Common myeloid progenitor, CD34-positive (primary cell): ENCODE measurements around the gene UNC13A.

Source experiments
- CTCF ChIA-PET: fragments of 350-600 bp; sonication (Branson Sonifier 250); formaldehyde crosslinking; loops from one replicate; lab custom pipeline; 2021; ENCODE audit warnings: antibody characterized with exemption; lab: Charles Lee
- POLR2A ChIA-PET: fragments of 350-600 bp; sonication (Branson Sonifier 250); formaldehyde crosslinking; loops from one replicate; lab custom pipeline; 2021; ENCODE audit warnings: antibody characterized with exemption; lab: Charles Lee
- DNase-seq, 3 donors: peaks; one replicate each; pipeline versions ENCODE4 v3.0.0 to v3.0.0-alpha.2; 2013
- H3K27ac ChIP-seq, 2 experiments: 1 replicate in 1 of 2; 2 replicates in 1 of 2; pipeline ENCODE4 v1.7.0; 2013; ENCODE audit warnings: inconsistent platforms in 2 of 2, low read length in 2 of 2, mild to moderate bottlenecking in 2 of 2, low read depth in 1 of 2, moderate library complexity in 1 of 2; ENCODE audit not compliant: severe bottlenecking in 2 of 2, insufficient read depth in 1 of 2, poor library complexity in 1 of 2
- H3K27me3 ChIP-seq, 5 experiments: replicated peaks in 2 of 5; 1 replicate in 3 of 5; 2 replicates in 2 of 5; pipeline versions ENCODE4 v1.6.1 to v1.7.0; 2013; ENCODE audit warnings: low read length in 4 of 5, mild to moderate bottlenecking in 2 of 5, moderate library complexity in 2 of 5, inconsistent platforms in 1 of 5; ENCODE audit not compliant: insufficient read depth in 5 of 5, control insufficient read depth in 4 of 5
- H3K36me3 ChIP-seq, 4 experiments: 1 replicate in 2 of 4; 2 replicates in 2 of 4; pipeline versions ENCODE4 v1.6.1 to v1.7.0; 2013; ENCODE audit warnings: low read length in 3 of 4, control low read depth in 1 of 4, mild to moderate bottlenecking in 1 of 4; ENCODE audit not compliant: control insufficient read depth in 4 of 4, insufficient read depth in 4 of 4
- H3K4me1 ChIP-seq, 4 experiments: 1 replicate in 3 of 4; 2 replicates in 1 of 4; pipeline versions ENCODE4 v1.6.1 to v1.7.1; 2013; ENCODE audit warnings: low read length in 3 of 4, mild to moderate bottlenecking in 3 of 4, control low read depth in 1 of 4, inconsistent platforms in 1 of 4, moderate library complexity in 1 of 4; ENCODE audit not compliant: control insufficient read depth in 4 of 4, insufficient read depth in 4 of 4; ENCODE audit errors: control extremely low read depth in 1 of 4
- H3K4me3 ChIP-seq, 7 experiments: 1 replicate in 4 of 7; 2 replicates in 3 of 7; pipeline versions ENCODE4 v1.5.1 to v1.7.0; 2013; ENCODE audit warnings: mild to moderate bottlenecking in 7 of 7, low read length in 6 of 7, moderate library complexity in 6 of 7, inconsistent platforms in 2 of 7, low read depth in 2 of 7, control low read depth in 1 of 7; ENCODE audit not compliant: insufficient read depth in 4 of 7, control insufficient read depth in 1 of 7; ENCODE audit errors: extremely low read depth in 1 of 7
- H3K9me3 ChIP-seq, 5 experiments: 1 replicate in 4 of 5; 2 replicates in 1 of 5; pipeline versions ENCODE4 v1.6.1 to v1.7.1; 2013; ENCODE audit warnings: low read length in 4 of 5, mild to moderate bottlenecking in 2 of 5, inconsistent platforms in 1 of 5, low read depth in 1 of 5, moderate library complexity in 1 of 5; ENCODE audit not compliant: control insufficient read depth in 4 of 5, insufficient read depth in 2 of 5; ENCODE audit errors: control extremely low read depth in 1 of 5
- WGBS: methylation state at CpG from one replicate; pipeline ENCODE4 v1.1.5; 2013; ENCODE audit not compliant: insufficient coverage; 5-methylcytosine and 5-hydroxymethylcytosine counted together

UNC13A gene

GRCh38 chr19:17632577-17632976 lies 55.6 kb downstream of the UNC13A start:
- 94% methylated on average over 9 of the region's 9 CpGs for WGBS
- Histone ChIP-seq H3K27me3 (peaks cover 0 to 1% (median 0%) of the 10 kb centered on the region in 5 experiments), H3K4me3 (no peak overlapping the region), H3K4me1 (no peaks in the 10 kb centered on the region), H3K27ac (no peak overlapping the region), H3K36me3 (no peaks in the 10 kb centered on the region), H3K9me3 (no peaks in the 10 kb centered on the region)
- POLR2A ChIA-PET: no interaction called here
- no peak for DNase-seq
- CTCF ChIA-PET: interaction anchor here (2.9 kb wide), 1 partner anchor 11 kb away, joined by 8 read pairs; no protein-coding TSS in a partner anchor

DNA sequence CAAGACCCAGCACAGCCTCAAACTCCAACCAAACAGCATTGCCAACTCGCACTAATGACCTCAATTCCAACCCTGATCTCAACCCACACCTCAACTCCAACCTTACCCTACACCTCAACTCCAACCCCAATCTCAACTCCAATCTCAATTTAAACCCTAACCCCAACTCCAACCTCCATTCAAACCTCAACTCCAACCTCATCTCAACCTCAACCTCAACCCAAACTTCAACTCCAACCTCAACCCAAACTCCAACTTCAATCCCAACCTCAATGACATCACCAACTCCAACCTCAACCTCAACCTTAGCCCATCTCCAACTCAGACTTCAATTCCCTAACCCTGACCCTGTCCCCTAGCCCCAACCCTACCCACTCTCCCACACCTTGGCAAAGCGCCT lies 58.4 kb downstream of the UNC13A start:
- H3K27me3 ChIP-seq: peaks cover 0 to 1% (median 0%) of the 10 kb centered on the region in 5 experiments
- H3K4me1 ChIP-seq: no peaks in the 10 kb centered on the region
- no peaks in the 10 kb centered on the region for H3K36me3 ChIP-seq
- no peak overlapping the region for H3K27ac ChIP-seq
- POLR2A ChIA-PET: no interaction called here
- no peaks in the 10 kb centered on the region for H3K9me3 ChIP-seq
- CTCF ChIA-PET: no interaction called here
- 86% methylated on average over 1 of the region's 2 CpGs for WGBS
- DNase-seq: no peak
- H3K4me3 ChIP-seq: no peak overlapping the region

DNA sequence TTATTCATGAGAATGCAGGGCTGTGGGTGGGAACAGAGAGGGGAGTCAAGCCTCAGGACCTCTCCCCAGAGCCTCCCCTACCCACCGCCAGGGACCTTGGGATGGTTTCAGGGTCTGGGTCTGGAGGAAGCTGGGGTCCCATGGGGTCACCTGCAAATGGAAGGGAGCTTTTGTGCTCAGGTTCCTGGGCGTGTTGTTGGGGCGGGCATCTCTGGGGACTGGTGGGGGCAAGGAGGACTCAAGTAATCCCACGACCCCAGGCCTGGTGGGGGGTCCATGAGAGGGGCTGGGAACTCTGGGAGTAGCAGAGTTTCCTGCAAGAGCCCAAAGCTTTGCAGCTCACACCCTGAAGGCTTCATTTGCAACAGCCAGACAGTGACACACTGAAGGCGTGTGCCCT lies 60.2 kb downstream of the UNC13A start:
- DNase-seq: no peak
- Histone ChIP-seq H3K4me1 (no peaks in the 10 kb centered on the region), H3K27ac (no peak overlapping the region), H3K4me3 (no peak overlapping the region), H3K36me3 (no peaks in the 10 kb centered on the region), H3K9me3 (no peaks in the 10 kb centered on the region), H3K27me3 (peaks cover 0 to 1% (median 0%) of the 10 kb centered on the region in 5 experiments)
- WGBS: 98% methylated on average over 4 of the region's 5 CpGs
- POLR2A ChIA-PET: no interaction called here
- CTCF ChIA-PET: no interaction called here

DNA sequence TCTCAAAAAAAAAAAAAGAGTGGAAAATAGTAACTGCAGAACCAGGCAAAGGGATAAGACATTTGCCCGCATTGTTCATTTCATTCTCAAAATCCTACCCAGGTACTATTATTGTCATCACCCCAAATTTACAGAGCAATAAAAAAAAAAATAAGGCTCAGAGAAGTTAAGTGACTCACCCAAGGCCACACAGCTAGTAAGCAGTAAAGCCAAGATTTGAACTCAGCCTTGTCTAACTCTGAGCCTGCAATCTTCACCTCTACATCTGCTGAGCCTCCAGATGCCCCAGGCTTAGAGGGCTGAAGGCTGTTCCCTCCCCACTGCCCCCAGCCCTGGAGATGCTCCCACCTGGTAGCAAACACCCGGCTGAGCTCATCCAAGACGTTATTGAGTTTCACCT lies 61.0 kb downstream of the UNC13A start:
- Histone ChIP-seq H3K36me3 (no peaks in the 10 kb centered on the region), H3K4me3 (no peak overlapping the region), H3K4me1 (peaks cover 0 to 4% (median 0%) of the 10 kb centered on the region in 4 experiments), H3K27me3 (peaks cover 0 to 1% (median 0%) of the 10 kb centered on the region in 5 experiments), H3K9me3 (peaks cover 0 to 2% (median 0%) of the 10 kb centered on the region in 5 experiments), H3K27ac (no peak overlapping the region)
- WGBS: 97% methylated on average over 3 of the region's 3 CpGs
- CTCF ChIA-PET: interaction anchor here (0.5 to 1.1 kb wide), 2 partner anchors 21 to 913 kb away, joined by 3 to 4 read pairs; no protein-coding TSS in a partner anchor
- POLR2A ChIA-PET: no interaction called here
- DNase-seq: no peak

- H3K4me1 ChIP-seq: peaks cover 0 to 4% (median 0%) of the 10 kb centered on the region in 4 experiments
- H3K27me3 ChIP-seq: peaks cover 0 to 1% (median 0%) of the 10 kb centered on the region in 5 experiments
- WGBS: 52% methylated on average over 9 of the region's 12 CpGs
- DNase-seq: peak in 2 of 3 donors; percentile 66 to 77
- ChIA-PET CTCF (interaction anchor here (0.5 to 1.1 kb wide), 2 partner anchors 20 to 912 kb away, joined by 3 to 4 read pairs; no protein-coding TSS in a partner anchor), POLR2A (no interaction called here)
- no peaks in the 10 kb centered on the region for H3K36me3 ChIP-seq
- H3K4me3 ChIP-seq: no peak overlapping the region
- no peak overlapping the region for H3K27ac ChIP-seq
- peaks cover 0 to 9% (median 3%) of the 10 kb centered on the region in 5 experiments for H3K9me3 ChIP-seq
These were observed 61.6 kb downstream of the UNC13A start for GRCh38 chr19:17626456-17627015.

GRCh38 chr19:17625980-17626379 lies 62.2 kb downstream of the UNC13A start:
- Histone ChIP-seq H3K4me1 (peaks cover 0 to 4% (median 0%) of the 10 kb centered on the region in 4 experiments), H3K27me3 (peaks cover 0 to 1% (median 0%) of the 10 kb centered on the region in 5 experiments), H3K9me3 (peaks cover 0 to 10% (median 4%) of the 10 kb centered on the region in 5 experiments), H3K27ac (no peak overlapping the region), H3K36me3 (no peaks in the 10 kb centered on the region), H3K4me3 (no peak overlapping the region)
- DNase-seq: no peak
- WGBS: 94% methylated on average over 2 of the region's 2 CpGs
- CTCF ChIA-PET: interaction anchor here (1.1 kb wide), 1 partner anchor 19 kb away, joined by 4 read pairs; no protein-coding TSS in a partner anchor
- POLR2A ChIA-PET: no interaction called here

DNA sequence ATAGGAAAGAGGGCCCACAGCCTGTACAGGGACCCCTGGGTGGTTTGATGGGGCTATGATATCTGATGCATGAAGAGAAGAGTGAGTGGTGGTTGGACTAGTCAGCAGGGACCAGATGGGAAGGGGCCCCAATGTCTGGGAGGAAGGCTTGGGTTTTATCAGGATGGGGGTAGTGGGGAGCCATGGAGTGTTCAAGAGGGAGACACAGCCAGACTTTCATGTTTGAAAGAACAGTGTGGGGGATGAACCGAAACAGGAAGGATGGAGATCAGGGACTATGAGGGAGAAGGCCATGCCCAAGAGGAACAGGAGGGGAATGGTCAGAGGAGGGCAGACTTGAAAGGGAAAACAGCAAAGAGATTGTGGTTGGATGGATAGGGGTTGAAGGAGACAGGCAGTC lies 63.1 kb downstream of the UNC13A start:
- DNase-seq: no peak
- ChIA-PET POLR2A (no interaction called here), CTCF (no interaction called here)
- 80% methylated on average over 1 of the region's 1 CpG for WGBS
- Histone ChIP-seq H3K9me3 (peaks cover 0 to 10% (median 4%) of the 10 kb centered on the region in 5 experiments), H3K27ac (no peak overlapping the region), H3K4me1 (peaks cover 0 to 4% (median 0%) of the 10 kb centered on the region in 4 experiments), H3K27me3 (peaks cover 0 to 1% (median 0%) of the 10 kb centered on the region in 5 experiments), H3K36me3 (no peaks in the 10 kb centered on the region), H3K4me3 (no peak overlapping the region)
